ELR (cell line): Measurements from ENCODE around the gene LDLRAD4.

Experiments
- DNase-seq: peaks from one replicate; pipeline ENCODE4 v3.0.0-alpha.2; 2015; ENCODE audit warnings: low read depth

Gene LDLRAD4

DNA sequence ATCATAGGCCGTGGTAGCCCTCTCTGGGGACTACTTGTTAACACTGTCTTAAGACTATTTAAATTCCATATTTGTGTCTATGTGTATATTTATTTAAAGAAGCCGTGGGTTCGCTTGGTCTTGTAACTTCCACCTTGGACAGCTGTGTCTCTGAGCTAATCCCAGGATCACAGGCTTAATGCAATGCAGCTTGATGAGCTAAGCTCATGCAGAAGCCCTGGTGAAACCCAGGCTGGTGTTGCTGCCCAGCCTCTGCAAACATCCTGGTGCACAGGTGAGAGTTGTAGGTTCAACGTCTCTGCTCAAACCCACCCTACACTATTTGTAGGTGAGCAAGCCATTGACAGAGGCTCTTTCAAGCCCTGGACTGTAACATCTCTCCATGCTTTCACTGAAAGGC is 296.0 kb downstream of the LDLRAD4 start:
- DNase-seq = no peak

DNA sequence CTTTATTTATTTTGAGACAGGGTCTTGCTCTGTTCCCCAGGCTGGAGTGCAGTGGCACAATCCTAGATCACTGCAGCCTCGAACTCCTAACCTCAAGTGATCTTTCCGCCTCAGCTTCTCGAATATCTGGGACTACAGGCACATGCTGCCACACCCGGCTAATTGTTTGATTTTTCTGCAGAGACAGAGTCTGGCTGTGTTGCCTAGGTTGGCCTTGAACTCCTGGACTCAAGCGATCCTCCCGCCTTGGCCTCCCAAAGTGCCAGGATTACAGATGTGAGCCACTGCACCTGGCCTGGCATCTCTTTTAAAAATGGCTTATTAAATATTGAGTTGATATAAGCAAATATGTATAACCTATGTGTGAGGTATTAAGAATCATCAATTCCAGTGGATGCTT is 298.3 kb downstream of the LDLRAD4 start:
- no peak for DNase-seq

DNA sequence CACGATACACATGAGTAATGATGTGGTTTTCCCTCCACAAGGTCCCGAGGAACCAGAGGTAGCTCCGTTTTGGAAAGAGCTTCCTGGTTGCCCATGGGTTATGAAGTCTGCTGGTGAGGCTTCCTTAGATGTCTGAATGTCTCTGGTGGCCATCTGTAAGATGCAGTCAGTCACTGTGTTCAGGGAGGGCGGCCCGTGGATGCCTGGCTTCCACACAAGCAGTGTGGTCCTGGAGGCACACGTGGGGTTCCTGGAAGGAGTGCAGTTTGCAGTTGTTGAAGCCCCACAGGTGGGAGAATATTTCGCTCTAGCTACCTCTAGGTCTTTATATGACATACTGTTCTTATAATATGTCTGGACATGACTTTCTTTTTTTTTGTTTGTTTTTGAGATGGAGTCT is 298.8 kb downstream of the LDLRAD4 start:
- DNase-seq = no peak

DNA sequence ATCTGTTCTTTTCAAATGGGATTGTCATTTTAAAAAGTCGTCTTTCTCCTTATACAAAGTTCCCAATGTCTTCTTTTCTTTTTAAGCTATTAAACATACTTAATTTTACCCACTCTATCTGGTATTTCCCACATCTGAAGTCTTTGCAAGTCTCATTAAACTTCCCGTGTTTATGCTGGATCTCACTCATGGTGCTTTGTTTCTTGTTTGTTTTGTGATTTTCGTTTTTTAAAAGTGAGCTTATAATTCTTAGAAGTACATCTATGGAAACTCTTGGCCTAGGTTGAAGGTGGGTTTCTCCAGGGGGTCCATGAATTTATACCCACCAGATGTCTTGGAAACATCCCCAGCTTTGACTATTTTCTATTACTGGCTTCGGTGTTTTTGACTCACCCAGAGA is 299.8 kb downstream of the LDLRAD4 start:
- DNase-seq = no peak

DNA sequence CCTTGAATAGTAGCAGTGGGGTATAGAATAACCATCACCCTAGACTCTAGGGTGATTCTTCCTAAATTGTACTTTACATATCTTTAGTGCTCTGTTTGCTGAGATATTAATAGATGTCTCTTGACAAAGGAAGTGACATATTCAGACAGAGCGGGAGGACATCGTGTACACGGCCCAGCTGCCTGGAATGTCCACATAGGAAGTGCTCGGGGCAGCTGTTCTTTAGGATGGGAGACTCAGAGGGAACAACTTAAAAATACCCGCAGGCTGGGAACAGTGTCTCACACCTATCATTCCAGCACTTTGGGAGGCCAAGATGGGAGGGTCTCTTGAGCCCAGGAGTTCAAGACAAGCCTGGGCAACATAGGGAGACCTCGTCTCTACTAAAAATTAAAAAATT is 301.7 kb downstream of the LDLRAD4 start:
- DNase-seq = no peak

DNA sequence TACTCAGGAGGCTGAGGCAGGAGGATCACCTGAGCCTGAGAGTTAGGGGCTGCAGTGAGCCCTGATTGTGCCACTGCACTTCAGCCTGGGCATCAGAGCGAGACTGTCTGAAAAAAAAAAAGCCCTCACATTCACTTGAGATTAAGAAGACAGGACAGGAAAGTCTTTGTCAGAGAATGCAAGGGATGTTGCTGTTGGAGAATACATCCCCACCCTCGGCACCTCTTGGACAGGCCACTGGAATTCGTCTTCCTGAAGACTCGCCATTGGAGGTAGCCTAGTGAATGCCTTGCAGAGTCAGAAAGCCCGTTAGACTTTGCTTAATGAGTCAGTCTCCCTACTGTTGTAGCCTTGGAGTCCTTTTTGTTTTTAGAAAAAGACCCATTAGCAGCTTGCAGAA is 302.2 kb downstream of the LDLRAD4 start:
- no peak for DNase-seq

DNA sequence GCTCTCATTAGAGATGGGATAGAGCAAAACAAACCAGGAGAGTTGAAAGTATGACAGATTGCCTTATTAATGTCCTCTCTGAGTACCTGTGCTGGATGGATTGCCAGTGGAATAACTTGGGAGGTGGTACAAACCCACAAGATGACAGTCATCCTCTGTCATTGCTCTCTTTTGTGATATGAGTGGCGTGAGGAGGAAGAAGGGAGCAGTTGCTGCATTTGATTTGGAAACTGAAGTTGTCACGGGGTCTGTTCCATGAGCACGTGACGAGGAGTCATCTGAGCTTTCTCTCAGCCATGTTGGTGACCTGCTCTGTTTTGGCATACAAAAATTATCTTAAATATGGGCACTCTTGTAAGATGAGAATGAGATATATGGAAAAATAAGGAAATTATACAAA is 302.9 kb downstream of the LDLRAD4 start:
- no peak for DNase-seq

DNA sequence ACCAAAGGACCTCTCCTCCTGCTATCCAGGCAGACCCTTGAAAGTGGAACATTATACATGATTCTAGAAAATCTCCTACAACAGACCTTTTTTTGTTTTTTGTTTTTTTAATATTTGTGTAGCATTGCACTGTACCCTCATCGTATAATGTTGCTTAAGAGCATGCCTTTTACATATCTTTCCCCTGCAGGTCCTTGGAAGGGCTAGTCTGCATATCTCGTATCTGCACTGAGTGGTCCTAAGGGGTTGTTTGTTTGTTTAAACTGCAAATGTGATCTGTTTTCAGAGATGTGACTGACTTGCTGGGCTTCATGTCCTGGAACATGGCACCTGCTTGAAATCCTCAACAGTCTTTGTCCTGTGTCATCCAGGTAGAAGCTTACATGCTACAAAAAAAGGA is 303.7 kb downstream of the LDLRAD4 start:
- no peak for DNase-seq

DNA sequence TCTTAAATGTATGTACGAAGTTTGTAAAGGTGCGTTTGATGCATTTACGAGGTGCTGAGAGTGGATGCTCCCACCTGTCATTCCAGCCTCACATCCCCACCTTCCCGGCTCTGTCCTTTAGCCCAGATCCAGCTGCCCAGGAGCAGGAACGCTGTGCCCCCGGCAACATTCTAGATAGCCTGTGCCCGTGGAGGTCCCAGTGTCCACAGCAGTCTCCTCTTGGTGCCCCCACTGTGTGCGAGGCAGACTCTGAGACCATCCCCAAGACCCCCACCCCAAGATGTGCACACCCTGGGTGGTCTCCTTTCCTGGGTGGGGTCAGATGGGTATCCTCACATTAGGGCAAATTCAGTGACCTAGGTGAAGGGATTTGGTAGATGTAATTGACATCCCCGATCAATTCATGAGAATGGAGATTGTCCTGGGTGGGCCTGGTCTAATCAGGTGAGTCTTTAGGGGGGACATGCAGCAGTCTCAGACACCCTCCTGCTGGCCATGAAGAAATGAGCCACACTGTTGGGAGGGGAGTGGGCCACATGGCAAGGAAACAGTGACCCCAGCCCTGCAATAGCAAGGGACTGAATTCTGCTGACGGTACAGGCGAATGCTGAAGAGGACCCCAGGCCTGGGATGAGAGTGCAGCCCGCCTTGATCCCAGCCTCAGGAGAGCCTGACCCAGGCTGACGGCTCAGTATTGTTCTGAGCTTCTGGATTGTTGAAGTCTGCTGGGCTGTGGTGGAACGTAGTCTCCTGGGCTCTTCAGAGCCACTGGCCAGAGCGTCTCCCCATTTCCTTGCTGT is 304.5 kb downstream of the LDLRAD4 start:
- no peak for DNase-seq

DNA sequence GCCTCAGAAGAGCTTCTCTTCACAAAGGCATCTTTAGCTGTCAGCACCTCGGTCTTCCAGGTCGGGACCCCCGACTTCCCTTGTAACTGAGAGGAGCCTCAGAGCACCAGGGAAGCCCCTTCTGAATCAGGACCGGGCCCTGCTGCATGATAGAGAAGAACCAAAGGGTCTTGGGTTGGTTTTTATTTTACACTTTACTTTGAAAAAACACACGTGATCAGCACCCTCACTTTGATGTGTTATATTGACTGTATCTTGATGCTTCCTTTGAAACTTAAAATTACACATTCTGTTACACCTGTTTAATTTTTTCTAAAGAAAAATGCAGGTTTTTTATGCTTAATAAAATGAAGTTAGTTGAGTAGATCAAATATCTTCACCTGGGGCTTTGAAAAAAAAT is 305.5 kb downstream of the LDLRAD4 start:
- DNase-seq = no peak

DNA sequence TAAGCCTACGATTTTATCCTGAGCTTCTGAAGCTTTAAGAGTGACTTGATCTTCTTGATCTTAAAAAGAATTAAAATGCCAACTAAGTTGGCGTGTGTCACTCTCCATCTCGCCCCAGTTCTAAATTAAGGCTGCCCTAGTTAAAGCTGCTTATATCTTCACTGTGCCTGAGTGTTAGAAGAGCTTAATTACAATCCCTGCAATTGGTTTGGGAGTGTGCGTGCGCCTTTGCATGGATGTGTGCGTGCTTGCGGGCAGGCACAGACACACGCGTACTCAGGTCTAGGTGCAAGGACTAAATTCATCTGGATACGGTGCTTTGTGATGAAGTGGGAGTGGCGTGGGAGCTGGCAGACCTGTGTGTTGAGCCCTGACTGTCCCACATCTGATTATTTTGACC is 306.3 kb downstream of the LDLRAD4 start:
- DNase-seq = no peak

DNA sequence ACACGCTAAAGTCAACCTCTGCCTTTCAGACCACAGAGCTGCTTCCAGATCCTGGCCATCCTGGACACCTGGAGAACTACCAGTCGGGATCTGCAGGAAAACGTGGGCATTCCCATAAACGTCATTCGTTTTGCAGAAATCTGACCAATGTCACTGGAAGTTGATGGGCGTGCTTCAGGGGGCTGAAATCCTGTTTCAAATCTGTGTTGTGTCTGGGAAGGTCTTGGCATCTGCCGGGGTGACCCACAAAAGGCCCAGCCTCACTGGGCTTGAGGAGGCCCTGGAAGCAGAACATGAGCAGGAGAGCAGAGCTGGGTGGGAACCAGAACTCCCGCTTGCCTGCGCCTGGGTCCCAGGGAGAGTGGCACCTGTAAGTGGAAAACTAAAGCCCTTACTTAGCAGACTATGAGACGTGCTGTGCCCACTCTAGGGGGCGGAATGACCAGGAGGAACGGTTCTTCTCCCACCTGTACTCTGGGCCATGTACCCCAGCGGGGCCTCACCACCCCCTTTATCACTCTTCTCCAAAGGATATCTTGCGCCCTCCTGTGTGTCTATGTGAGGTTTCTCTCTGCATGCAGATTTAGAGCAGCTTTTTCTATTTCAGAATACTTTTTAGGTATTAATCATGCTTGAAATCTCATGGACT is 306.9 kb downstream of the LDLRAD4 start:
- no peak for DNase-seq

DNA sequence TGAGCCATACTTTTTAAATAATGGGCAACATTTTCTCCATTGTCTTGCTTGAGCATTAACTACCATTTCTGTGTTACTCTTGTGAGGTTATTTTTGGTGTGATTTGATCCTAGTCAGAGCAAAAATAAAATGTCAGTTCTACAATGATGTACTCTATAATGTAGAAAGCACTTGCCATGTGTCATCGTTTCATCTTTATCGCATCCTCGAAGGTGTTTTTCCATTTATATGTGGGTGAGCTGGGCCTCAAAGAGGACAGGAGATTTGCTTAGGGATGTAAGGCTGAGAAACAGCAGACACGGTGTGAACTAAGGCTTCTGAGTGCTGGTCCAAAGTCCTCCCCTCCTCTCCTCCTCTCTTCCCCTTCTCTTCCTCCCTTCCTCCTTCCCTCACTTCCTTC is 308.0 kb downstream of the LDLRAD4 start:
- no peak for DNase-seq

DNA sequence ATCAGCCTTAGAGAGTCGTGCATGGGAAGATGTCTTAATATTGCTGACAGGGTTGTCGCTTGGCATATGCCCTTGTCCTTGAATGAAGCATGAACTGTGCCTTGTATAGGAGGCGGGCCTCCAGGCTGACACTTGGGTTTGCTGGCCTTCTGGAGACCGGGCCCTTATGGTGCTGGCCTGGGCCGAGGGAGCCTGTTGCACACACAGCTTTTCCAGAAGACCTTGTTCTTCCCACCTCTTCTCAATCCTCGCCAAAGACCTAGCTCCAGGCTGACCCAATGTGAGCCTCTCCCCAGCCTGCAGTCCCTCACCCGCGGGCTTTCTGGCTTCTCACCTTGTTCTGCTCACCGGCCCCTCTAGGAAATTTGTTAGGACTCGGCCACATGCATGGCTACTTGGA is 308.7 kb downstream of the LDLRAD4 start:
- DNase-seq = no peak

DNA sequence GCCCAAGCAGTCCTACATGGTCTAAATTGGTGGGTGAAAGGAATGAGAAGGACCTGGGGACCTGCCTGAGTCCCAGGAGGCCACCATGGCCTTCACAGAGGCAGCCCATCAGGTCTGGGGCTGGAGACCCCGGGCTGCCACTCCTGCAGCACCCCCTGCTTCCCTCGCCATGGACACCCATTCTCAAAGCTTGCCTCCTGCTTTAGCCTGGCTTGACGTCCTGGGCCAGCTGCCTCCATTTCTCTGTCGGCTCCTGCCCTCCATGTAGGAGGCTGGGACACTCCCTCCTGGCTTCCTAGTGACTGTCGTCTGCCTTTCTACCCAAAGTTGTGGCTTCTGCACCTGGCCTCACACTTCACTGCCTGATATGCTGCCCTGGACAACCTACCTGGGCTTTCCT is 309.2 kb downstream of the LDLRAD4 start:
- no peak for DNase-seq

DNA sequence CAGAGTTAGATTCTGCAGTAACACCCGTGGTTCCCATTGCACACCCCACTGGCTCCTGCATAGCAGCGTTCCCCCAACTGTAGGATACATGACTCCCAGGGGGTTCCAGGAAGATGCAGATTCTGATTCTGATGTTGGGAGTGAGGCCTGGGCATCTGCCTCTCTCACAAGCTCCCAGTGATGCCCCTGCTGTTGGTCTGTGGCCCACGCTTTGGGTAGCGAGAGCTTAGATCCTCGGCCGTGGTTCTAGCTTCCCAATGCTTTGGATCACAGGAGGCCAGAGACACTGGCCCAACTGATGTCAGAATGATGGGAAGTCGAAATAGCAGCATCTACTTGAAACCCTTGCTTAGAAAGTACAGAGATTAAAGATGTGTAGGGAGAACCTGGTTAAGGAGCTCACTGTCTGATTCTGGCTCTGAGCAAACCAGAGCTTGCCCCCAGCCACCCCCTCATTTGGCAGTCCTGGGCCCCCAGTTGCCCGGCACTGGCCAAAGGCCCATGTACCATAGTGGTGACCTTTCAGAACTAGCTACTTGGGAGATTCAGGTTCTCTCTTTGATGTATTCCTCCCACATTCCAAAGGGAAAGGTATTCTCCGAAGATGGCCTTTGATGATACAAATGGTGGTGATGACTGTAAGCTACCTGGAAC is 310.3 kb downstream of the LDLRAD4 start:
- DNase-seq = no peak

DNA sequence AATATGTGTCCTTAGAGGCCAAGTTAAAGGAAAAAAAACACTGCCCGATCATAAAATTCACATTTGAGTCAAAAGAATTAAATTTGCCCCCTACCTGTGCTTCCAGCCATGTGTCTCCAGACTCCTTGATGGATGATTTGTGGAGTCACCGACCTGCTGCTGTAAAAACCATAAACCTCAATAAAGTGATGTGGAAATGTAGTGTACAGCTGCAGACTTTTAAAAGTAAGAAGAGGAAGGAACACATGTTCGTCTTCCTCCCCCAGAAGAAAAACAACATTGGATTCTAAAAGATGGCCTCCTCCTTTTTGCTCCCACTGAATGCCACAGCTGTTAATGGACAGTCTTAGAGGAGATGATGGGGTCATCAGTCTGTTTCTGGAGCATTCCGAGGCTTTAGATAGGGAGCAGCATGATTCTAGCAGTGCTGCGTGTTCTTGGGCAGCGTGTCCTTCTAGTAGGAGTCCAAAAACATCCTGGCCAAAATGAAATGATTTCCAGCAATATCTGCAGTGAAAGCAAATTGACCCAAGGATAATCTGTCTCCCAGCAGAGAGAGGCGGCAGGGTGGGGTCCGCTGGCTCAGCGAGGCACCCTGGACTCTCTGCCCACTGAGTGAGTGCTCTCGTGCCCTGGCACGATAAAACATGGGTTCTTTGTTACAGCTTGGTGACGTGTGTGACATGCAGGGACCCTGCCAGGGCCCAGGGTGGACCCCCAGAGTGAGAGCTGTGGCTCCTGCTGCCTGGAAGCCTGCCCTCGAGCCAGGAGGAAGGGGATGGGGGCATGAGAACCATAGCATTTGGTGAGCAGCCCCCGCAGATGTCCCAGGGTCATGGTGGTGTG is 311.7 kb downstream of the LDLRAD4 start:
- no peak for DNase-seq

DNA sequence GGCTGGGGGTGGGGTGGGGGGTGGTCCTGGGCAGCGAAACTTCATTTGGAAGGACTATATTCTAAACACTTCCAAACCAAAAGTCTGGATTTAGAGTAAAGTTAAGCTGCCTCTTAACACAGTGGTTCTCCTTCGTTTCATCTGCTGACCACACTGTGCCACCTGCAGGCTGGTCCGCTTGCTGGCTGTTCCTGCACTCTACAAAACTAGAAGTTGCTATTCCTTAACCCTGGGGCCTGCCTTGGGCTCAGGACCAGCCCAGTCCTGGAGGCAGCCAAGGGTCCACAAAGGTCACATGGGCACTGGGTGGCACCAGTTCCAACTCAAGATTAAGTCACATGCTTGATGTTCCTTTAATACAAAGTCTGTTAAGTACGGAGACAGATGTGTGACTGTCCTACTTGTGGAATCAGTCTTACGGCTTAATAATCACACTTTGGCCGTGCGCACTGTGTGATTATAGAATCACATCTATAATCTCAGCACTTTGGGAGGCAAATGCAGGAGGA is 312.4 kb downstream of the LDLRAD4 start:
- DNase-seq = peak; percentile 6

DNA sequence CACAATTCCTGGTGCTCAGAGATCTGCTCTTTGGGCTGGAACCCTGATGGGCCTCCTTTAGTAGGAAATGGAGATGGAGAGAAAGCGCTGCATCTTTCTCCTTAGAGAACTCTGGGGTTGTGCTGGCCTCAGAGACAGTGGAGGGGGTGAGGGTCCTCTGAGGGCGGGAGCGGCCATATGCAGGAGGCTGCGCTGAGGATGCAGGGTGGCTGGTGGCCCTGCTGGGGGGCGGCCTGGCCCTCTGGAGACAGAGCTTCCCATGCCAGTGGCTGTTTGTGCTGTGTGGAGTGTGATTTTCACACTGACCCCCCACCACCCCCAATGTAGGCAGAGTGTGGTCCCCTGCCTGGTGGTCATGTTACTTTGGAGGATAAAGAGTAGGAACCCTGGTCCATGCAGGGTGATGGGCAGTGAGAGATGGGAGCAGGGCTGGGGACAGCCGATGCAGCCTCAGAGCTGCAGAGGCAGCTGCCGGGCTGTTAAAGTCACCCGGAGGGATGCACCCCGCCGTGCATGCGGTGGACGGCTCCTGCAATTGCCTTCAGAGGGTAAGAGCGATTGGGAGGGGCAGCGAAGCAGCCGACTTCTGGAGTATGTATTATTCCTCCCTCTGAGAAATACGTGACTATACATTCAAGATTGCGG is 313.2 kb downstream of the LDLRAD4 start:
- no peak for DNase-seq

DNA sequence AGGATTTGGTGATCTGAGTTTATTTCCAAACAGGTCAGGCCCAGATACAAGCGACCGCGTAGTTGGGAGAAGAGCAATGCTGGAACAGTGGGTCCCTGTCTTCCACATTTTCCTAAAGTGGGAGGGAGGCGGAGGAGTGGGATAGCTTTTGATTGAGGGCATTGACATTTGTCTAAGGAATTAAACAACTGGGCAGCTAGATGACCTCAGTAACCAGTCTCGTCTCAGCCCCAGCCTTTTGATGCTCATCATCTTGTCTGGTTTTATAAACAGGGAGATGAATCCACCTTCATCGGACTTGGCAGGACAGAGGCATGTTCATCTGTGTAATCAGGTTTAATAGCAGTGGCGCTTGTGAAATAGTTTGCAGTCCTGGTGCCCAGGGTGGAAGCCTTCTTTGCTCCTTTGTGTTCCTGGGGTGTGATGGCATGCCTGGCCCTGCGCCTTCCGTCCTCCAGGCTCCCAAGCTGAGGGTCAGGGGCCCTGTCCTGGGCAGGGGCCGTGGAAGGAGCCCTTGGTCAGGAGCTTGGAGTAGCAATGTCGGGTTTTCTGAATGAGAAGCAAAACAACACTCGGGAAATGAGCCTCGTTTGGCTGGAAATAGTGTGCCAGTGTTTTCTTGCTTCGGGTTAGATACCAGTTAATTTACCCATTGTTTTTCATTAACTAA is 314.0 kb downstream of the LDLRAD4 start:
- DNase-seq = no peak

DNA sequence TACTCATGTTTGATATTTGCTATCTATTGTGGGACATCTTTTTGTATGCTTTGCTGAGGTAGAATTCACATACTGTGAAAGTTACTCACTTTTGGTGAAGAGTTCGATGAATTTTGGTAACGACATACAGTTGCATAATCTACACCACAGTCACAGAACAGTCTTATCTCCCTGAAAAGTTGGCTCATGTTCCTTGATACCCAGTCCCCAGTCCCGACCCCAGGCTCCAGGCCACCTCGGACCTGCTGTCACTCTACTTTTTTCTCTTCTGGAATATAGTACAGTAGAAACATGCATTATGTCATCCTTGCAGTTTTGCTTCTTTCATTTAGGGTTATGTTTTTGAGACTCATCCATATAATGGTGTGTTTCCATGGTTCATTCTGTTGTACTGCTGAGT is 316.1 kb downstream of the LDLRAD4 start:
- no peak for DNase-seq
